ENCODE measurements around the gene PFDN4.

DNA sequence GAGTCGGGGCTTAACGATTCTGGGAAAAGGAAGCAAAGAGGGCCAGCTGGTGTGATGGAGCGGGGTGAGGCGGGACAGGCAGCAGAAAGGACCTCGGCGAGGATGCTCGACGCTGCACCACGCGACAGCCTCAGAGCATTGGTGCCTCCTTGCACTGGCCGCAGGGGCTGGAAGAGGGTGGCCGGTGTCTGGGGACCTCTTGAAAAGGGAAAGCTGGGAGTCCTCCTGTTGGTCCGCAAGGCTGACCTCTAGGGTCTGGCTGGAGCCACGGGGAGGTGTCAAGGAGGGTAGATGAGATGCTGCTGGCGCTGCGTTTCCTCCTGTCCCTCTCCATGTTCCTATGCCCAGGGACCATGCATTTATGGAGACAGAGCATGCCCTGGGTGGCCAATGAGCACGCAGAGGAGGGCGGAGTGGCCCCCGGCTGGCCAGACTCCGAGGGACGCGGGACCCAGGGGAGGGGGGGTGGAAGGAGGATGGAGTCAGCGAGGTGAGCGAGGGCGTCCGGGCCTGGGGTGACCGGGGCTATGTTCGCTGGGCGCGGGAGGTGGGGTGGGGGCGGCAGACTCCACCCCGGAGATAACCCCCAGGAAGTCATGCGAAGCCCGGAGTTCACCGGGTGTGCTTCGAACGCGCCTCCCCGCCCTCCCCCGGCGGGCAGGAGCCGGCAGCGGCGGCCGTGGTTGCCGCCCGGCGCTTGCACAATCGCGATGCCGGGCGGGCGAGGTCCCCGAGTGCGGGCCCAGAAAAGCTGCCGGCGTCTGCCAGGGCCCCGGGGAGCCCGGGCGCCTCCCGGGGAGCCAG is 34.0 kb upstream of the PFDN4 start, which contains the start of gene CYP24A1:
- TF ChIP-seq, protein P1, sequence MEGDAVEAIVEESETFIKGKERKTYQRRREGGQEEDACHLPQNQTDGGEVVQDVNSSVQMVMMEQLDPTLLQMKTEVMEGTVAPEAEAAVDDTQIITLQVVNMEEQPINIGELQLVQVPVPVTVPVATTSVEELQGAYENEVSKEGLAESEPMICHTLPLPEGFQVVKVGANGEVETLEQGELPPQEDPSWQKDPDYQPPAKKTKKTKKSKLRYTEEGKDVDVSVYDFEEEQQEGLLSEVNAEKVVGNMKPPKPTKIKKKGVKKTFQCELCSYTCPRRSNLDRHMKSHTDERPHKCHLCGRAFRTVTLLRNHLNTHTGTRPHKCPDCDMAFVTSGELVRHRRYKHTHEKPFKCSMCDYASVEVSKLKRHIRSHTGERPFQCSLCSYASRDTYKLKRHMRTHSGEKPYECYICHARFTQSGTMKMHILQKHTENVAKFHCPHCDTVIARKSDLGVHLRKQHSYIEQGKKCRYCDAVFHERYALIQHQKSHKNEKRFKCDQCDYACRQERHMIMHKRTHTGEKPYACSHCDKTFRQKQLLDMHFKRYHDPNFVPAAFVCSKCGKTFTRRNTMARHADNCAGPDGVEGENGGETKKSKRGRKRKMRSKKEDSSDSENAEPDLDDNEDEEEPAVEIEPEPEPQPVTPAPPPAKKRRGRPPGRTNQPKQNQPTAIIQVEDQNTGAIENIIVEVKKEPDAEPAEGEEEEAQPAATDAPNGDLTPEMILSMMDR (IDR thresholded peaks at IDR 0.05): no peak
- no peak for TF ChIP-seq POLR2A (IDR thresholded peaks at IDR 0.05)

Data from thyroid gland (tissue), 4 donors.